Testis (tissue), 2 donors: ENCODE data around the gene CCDC33.

Experiments
- CTCF ChIP-seq, 3 experiments: fragments of 450-650 bp in 2 of 3; fragments of 200-600 bp in 1 of 3; sonication (generic) in 1 of 3; IDR thresholded peaks; one replicate each; pipeline ENCODE4 v1.5.1; 2016 to 2019; ENCODE audit warnings: antibody characterized with exemption in 3 of 3, mild to moderate bottlenecking in 2 of 3, moderate library complexity in 1 of 3
- POLR2A ChIP-seq: fragments of 450-650 bp; IDR thresholded peaks from one replicate; pipeline ENCODE4 v1.6.1; 2017; ENCODE audit warnings: antibody characterized with exemption, mild to moderate bottlenecking, moderate library complexity

DNA sequence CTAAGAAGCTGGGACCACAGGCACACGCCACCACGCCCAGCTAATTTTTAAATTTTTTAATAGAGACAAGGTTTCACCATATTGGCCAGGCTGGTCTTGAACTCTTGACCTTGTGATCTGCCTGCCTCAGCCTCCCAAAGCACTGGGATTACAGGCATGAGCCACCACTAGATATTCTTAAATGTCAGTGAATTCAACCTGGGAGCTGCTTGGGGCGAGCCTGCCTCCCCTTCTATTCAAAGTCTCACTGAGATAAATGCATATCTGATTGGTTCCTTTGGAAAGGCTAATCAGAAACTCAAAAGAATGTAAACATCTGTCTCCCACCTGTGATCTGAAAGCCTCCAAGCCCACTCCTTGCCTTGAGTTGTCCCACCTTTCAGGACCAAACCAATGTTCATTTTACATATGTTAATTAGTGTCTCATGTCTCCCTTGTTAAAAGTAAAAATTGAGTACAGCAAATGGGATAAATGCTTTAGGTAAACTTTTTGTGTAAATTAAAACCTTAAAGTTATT is 116.3 kb downstream of the CCDC33 start:
- TF ChIP-seq CTCF (IDR thresholded peaks at IDR 0.05), result no peak
- TF ChIP-seq POLR2A, result no peak
